ENCODE measurements around the gene CLDN24. TPM values are rescaled to one million over a fixed set of nuclear protein-coding genes. Genes with fewer than 3 reads are reported as not detected.

CLDN24 gene
- total RNA-seq, 3 donors from 2014 or later: not detected

DNA sequence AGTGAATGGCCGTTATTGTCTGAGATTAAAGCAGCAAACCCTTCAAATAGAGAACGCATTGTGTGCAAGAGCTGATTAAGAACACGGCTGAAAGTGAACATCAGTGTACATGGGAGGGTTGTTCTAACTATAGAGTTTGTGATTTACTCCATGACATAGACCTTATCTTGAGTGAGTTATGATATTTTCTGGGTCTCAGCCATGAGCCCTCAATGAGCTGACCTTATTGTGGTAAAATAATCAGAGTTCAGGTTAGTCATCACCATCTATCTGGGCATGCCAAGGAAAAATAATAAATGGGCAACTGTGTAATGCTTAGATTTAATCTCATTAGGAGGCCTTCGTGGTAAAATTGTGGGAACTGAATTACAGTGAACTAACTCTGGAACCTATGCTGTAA is 33.2 kb upstream of the CLDN24 start:
- no peak overlapping the region for H3K27ac ChIP-seq
- H3K9me3 ChIP-seq: no peaks in the 10 kb centered on the region
- intact Hi-C loops (cut with DNase I; ENCODE audit: low total_unique reads): no loop called here
- H3K4me3 ChIP-seq: no peak overlapping the region
- no peaks in the 10 kb centered on the region for H3K4me1 ChIP-seq
- H3K36me3 ChIP-seq: no peaks in the 10 kb centered on the region
- TF ChIP-seq, protein P1, sequence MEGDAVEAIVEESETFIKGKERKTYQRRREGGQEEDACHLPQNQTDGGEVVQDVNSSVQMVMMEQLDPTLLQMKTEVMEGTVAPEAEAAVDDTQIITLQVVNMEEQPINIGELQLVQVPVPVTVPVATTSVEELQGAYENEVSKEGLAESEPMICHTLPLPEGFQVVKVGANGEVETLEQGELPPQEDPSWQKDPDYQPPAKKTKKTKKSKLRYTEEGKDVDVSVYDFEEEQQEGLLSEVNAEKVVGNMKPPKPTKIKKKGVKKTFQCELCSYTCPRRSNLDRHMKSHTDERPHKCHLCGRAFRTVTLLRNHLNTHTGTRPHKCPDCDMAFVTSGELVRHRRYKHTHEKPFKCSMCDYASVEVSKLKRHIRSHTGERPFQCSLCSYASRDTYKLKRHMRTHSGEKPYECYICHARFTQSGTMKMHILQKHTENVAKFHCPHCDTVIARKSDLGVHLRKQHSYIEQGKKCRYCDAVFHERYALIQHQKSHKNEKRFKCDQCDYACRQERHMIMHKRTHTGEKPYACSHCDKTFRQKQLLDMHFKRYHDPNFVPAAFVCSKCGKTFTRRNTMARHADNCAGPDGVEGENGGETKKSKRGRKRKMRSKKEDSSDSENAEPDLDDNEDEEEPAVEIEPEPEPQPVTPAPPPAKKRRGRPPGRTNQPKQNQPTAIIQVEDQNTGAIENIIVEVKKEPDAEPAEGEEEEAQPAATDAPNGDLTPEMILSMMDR (IDR thresholded peaks at IDR 0.05): no peak
- TF ChIP-seq POLR2A (IDR thresholded peaks at IDR 0.05): no peak
- TF ChIP-seq POLR2AphosphoS5 (IDR thresholded peaks at IDR 0.05): no peak
- DNase-seq (ENCODE audit: low spot score in 2 of 2): no peak
- no peaks in the 10 kb centered on the region for H3K27me3 ChIP-seq

DNA sequence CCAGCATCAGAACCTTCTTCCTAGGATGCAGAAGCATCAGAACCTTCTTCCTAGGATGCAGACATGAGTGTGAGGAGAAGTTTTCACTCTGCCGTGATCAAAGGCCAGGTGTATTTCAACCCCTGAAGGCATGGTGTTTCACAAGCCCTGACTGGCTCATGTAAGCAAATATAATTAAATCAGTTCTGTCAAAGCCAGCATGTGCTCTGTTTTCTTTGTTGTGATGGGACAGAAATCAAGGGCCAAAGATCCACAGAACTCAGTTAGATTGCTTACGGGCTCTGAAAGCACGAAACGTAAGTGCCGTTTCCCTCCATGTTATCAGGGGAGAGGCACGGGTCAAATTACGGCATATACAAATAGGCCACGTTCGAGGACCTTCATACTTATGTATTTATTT is 32.0 kb upstream of the CLDN24 start:
- no peaks in the 10 kb centered on the region for H3K9me3 ChIP-seq
- DNase-seq (ENCODE audit: low spot score in 2 of 2): no peak
- no peaks in the 10 kb centered on the region for H3K36me3 ChIP-seq
- H3K4me3 ChIP-seq: no peak overlapping the region
- no peaks in the 10 kb centered on the region for H3K4me1 ChIP-seq
- intact Hi-C loops (cut with DNase I; ENCODE audit: low total_unique reads): no loop called here
- no peak for TF ChIP-seq POLR2AphosphoS5 (IDR thresholded peaks at IDR 0.05)
- no peak for TF ChIP-seq POLR2A (IDR thresholded peaks at IDR 0.05)
- TF ChIP-seq, protein P1 (IDR thresholded peaks at IDR 0.05): no peak
- no peak overlapping the region for H3K27ac ChIP-seq
- H3K27me3 ChIP-seq: no peaks in the 10 kb centered on the region

DNA sequence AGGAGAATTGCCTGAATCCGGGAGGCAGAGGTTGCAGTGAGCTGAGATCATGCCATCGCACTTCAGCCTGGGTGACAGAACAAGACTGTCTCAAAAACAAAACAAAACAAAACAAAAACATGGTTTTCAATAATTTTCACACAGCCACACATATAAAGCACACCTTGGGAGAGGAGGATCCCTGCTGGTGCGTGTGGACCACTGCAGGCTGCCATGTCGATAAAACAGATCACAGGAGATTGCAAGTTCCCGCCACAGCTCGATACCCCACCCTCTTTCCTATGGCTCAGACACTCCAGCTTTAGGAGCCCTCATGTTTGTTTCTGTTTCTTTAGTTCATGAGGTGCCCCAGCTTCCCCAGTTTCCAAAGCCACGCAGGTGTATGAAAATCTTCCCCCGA is 31.3 kb upstream of the CLDN24 start:
- Histone ChIP-seq H3K36me3 (no peaks in the 10 kb centered on the region), H3K4me1 (no peaks in the 10 kb centered on the region), H3K27me3 (no peaks in the 10 kb centered on the region), H3K4me3 (no peak overlapping the region), H3K9me3 (no peaks in the 10 kb centered on the region), H3K27ac (no peak overlapping the region)
- no peak for DNase-seq (ENCODE audit: low spot score in 2 of 2)
- TF ChIP-seq, protein P1 (IDR thresholded peaks at IDR 0.05): no peak
- TF ChIP-seq POLR2AphosphoS5 (IDR thresholded peaks at IDR 0.05) (no peak), POLR2A (IDR thresholded peaks at IDR 0.05) (no peak)
- intact Hi-C loops (cut with DNase I; ENCODE audit: low total_unique reads): no loop called here

DNA sequence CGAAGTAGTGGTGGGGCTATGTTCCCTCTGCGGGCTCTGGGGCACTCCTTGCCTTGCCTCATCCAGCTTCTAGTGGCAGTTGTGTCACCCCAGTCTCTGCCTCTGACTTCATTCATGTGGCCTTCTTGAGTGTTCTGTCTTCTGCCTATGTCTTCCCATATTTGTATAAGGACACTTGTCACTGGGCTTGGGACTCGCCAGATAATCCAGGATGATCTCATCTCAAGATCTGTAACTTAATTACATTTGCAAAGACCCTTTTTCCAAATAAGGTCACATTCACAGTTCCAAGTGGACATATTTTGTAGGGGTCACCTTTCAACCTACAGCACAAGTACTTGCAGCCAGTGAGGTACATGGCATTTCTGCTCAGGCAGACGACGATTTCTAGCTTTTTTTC is 30.3 kb upstream of the CLDN24 start:
- intact Hi-C loops (cut with DNase I; ENCODE audit: low total_unique reads): no loop called here
- TF ChIP-seq, protein P1 (IDR thresholded peaks at IDR 0.05): no peak
- TF ChIP-seq POLR2A (IDR thresholded peaks at IDR 0.05) (no peak), POLR2AphosphoS5 (IDR thresholded peaks at IDR 0.05) (no peak)
- H3K36me3 ChIP-seq: no peaks in the 10 kb centered on the region
- H3K27ac ChIP-seq: no peak overlapping the region
- no peaks in the 10 kb centered on the region for H3K27me3 ChIP-seq
- H3K4me3 ChIP-seq: no peak overlapping the region
- no peak for DNase-seq (ENCODE audit: low spot score in 2 of 2)
- no peaks in the 10 kb centered on the region for H3K9me3 ChIP-seq
- no peaks in the 10 kb centered on the region for H3K4me1 ChIP-seq

DNA sequence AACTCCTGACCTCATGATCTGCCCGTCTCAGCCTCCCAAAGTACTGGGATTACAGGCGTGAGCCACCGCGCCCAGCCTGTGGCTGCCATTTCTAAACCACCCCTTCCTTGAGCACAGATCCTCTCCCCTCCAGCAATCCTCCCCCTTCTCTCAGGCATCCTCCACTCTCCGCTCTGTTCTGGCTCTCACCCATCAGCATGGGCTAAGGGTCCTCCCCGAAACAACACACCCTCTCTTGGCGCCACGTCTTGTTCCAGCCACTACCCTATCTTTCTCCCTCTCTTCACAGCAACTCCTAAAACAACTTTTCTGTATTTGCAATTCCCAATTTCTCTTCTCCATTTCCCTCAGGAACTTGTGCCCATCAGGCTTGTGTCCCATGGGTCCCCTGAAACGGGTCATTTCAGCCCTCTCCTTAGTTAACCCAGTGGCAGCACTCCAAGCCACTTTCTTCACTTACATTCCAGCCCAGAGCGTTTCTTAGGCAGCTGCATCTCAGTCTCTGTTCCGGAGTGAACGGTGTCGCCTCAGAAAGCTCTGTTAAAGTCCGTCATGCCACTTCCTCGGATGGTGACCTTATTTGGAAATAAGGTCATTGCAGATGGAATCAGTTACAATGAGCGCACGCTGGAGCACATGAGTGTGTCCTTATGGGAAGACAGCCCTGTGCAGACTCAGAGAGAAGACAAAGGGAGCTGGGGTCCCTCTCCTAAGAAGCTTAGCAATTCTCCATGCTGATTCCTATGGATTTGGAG is 28.3 kb upstream of the CLDN24 start:
- no peak for TF ChIP-seq POLR2AphosphoS5 (IDR thresholded peaks at IDR 0.05)
- TF ChIP-seq, protein P1 (IDR thresholded peaks at IDR 0.05): no peak
- TF ChIP-seq POLR2A (IDR thresholded peaks at IDR 0.05): no peak
- intact Hi-C loops (cut with DNase I; ENCODE audit: low total_unique reads): no loop called here
- DNase-seq (ENCODE audit: low spot score in 2 of 2): no peak
- Histone ChIP-seq H3K9me3 (no peaks in the 10 kb centered on the region), H3K27ac (no peak overlapping the region), H3K4me3 (no peak overlapping the region), H3K27me3 (no peaks in the 10 kb centered on the region), H3K36me3 (no peaks in the 10 kb centered on the region), H3K4me1 (no peaks in the 10 kb centered on the region)
